ENCODE results near the gene ALG3.

The ALG3 gene

GRCh38 chr3:184234671-184235380 lies 13.9 kb downstream of the ALG3 start:
- no peak for DNase-seq

DNA sequence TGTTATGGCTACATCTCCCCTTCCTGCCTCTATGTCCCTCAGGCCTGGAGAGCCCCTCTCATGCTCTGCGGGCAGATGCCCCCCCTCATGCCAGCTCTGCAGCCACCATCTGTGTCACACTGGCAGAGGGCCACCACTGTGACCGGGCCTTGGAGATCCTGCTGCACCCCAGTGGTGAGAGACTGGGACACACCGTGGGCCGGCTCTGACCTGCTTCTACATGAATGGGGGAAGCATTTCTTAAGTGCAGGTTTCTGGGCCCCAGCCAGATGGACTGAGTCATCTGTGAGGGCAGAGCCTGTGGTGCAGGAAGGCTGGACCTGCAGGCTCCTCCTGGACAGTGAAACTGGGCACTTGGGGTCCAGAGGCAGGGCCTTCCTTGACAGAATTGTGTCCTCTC lies 14.5 kb downstream of the ALG3 start:
- no peak for DNase-seq

- DNase-seq: no peak
Observed at GRCh38 chr3:184233127-184233843, 15.5 kb downstream of the ALG3 start.

GRCh38 chr3:184231671-184232070 lies 17.1 kb downstream of the ALG3 start:
- no peak for DNase-seq

- DNase-seq: no peak
Observed at GRCh38 chr3:184230603-184231528, 17.9 kb downstream of the ALG3 start.

GRCh38 chr3:184230081-184230602 lies 18.6 kb downstream of the ALG3 start:
- DNase-seq: no peak

GRCh38 chr3:184229394-184230080 lies 19.2 kb downstream of the ALG3 start, which contains the start of gene VWA5B2:
Gene VWA5B2, plus strand, starts transcription at chr3:184229585. Its CDS starts 944 bp downstream, at chr3:184230529.
- DNase-seq: no peak

DNA sequence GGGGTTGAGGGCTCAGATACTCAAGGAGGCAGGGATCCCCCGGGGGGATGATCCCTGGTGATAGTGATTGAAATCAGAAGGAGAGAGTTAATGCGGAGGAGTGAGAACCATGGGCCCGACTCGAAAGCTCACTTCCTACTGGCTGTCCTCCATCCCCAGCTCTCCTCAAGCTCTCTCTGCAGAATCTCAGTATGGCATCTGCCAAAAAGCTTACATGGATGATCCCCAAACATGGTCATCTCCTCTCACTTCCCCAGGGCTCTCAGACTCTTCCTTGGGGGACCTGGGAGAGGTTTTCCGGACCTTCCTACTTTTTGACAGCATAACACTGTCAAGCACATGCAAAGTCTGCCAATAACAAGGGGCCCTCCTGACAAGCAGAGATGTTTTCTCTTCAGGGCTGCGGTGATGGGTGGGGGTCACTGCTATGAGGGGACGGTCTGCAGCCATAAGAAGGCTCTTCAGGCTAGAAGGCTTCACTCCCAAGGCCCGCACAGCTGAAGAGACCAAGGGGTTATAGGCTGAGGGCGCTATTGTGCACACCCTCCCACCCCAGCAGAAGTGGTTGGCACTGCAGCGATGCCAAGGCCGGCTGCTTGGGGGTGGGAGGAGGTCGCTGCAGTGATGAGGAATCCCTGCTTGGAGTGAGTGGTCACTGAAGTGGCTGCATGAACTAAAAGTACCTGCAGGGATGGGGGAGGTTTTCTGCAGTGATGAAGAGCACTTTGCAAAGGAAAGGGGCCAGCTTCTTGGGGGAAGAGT lies 20.2 kb downstream of the ALG3 start:
- DNase-seq: no peak

GRCh38 chr3:184227481-184227935 lies 21.3 kb downstream of the ALG3 start:
- DNase-seq: no peak

DNA sequence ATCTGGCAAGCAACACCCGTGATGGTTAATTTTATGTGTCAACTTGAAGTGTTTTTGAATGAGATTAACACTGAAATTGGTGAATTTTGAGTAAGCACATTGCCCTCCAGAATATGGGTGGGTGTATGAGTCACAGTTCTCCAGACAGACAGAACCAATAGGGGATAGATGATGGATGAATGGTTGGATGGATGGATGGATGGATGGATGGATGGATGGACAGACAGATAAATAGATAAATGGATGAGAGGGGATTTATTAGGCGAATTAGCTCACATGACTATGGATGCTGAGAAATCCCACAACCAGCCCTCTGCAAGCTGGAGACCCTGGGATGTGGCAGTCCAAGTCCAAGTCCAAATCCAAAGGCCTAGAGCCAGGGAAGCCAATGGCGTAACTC lies 24.8 kb downstream of the ALG3 start:
- no peak for DNase-seq

DNA sequence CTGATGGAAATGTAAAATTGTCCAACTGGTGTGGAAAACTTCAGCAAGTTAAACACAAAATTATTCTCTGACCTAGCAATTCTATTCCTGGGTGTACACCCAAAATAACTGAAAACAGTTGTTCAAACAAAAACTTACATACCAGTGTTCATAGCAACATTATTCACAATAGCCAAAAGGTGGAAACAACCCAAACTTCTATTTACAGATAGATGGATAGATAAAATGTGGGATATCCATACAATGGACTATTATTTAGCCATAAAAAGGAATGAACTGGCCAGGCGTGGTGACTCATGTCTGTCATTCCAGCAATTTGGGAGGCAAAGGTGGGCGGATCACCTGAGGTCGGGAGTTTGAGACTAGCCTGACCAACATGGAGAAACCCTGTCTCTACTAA lies 26.2 kb downstream of the ALG3 start:
- DNase-seq: no peak

DNA sequence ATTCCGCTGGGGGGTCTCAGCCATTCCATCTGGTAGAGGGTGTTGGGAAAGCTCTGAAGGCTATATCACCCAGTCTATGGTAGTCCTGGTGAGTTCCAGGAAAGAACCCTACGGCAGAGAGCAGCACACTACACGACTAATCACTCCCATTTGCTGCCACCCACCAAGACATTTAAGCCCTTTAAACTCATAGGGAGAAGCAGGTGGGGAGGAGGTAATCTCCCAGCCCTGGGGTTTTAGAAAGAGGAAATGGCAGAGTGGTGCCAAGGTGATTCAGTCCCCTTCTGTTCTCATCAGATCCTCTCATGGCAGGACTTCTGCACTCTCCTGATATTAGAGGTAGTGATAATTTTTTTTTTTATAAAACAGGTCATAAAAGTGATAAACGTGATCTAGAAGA lies 29.9 kb downstream of the ALG3 start:
- DNase-seq: no peak

GRCh38 chr3:184211718-184212117 lies 37.0 kb downstream of the ALG3 start:
- no peak for DNase-seq

GRCh38 chr3:184211297-184211696 lies 37.5 kb downstream of the ALG3 start:
- DNase-seq: no peak

- DNase-seq: no peak
Observed at GRCh38 chr3:184209146-184209923, 39.4 kb downstream of the ALG3 start.

GRCh38 chr3:184203526-184203925 lies 45.2 kb downstream of the ALG3 start:
- no peak for DNase-seq

GRCh38 chr3:184200825-184201224 lies 47.9 kb downstream of the ALG3 start:
- no peak for DNase-seq

- no peak for DNase-seq
Observed at GRCh38 chr3:184198509-184198908, 50.3 kb downstream of the ALG3 start.

DNA sequence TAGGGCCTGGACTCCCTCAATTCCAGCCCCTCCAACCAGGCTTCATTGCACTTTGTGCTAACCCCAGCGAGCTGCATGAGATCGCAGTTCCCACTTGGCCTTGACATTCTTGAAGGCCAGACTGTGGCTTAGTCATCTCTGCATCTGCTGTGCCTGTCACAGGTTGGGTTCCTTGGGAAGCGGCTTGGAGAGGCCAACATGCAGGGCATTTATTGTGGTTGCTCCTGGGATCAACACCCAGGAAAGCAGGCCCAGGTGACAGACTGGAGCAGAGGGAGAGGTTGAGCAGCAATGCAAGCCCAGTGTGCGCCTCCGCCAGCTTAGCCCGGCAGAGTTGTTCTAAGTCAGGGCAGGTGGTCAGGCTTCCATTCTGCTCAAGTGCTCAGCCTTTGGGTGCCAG lies 52.2 kb downstream of the ALG3 start:
- DNase-seq: no peak

GRCh38 chr3:184193991-184194539 lies 54.7 kb downstream of the ALG3 start:
- DNase-seq: no peak

DNA sequence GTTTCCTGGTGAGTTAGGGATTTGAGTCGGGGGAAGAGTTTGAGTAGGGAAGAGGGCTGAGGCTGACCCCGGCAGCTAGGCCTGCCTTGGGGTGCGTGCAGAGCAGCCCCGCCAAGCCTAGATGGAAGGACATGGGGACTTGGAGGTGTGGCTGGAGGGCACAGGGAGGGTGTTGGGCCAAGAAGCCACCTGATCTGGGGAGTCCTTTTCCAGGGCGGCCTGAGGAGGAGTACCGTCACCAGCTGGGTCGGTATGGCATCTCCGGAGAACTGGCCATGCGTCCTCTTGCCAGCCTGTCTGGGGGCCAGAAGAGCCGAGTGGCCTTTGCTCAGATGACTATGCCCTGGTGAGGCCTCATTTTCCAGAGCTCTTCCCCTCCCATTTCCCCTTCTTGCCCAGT lies 55.9 kb downstream of the ALG3 start:
- no peak for DNase-seq
